K562 (cell line): ENCODE results near the gene TIMP2. TPM values are rescaled to one million over a fixed set of nuclear protein-coding genes. Genes with fewer than 3 reads are reported as not detected.

Experiments
- ATAC-seq: fragments of 200-7000 bp; cut with Tn5 transposase; 3 replicates; pipeline ENCODE4 v1.9.1; 2020; ENCODE audit warnings: moderate library complexity
- BruUV-seq: library from RNA; stranded (reverse); fragments of 400-500 nt; replicated peaks from 2 replicates; lab custom pipeline; 2021; lab: Mats Ljungman, UMichigan
- CTCF ChIA-PET: fragments of 300-600 bp; formaldehyde crosslinking; extraction: SDS; loops from one replicate; lab custom pipeline; 2021; ENCODE audit warnings: low intra/inter-chr PET ratio; lab: Yijun Ruan, JAX
- POLR2A ChIA-PET: fragments of 300-600, 350-650 bp; sonication (Branson Sonifier 250); formaldehyde crosslinking; extraction: SDS; loops from one replicate; lab custom pipeline; 2021; ENCODE audit warnings: antibody characterized with exemption, inconsistent platforms; lab: Yijun Ruan, JAX
- DNase-seq, 4 experiments: peaks; one replicate each; pipeline versions ENCODE4 v3.0.0 to v3.0.0-alpha.2; 2011 to 2018; ENCODE audit warnings: low spot score in 3 of 4, mixed read lengths in 3 of 4; ENCODE audit errors: extremely low read depth in 1 of 4
- FAIRE-seq: peaks from 2 replicates; lab custom pipeline; 2011; peaks lifted over from hg19 to GRCh38; lab: Jason Lieb, UNC
- H2AFZ ChIP-seq: 2 replicates; pipeline ENCODE4 v1.6.0; 2011; ENCODE audit warnings: low read depth, low read length, control low read depth, inconsistent platforms
- H3K27ac ChIP-seq: fragments of 200-600 bp; 3 replicates; pipeline ENCODE4 v1.8.0; 2011; ENCODE audit warnings: low read depth, mild to moderate bottlenecking, control low read depth, inconsistent platforms, low read length, moderate library complexity, mixed read lengths; ENCODE audit errors: extremely low read depth
- H3K27me3 ChIP-seq, 2 experiments: fragments of 300-600 bp in 1 of 2; 2 replicates in 1 of 2; 3 replicates in 1 of 2; pipeline versions ENCODE4 v1.6.0 to v1.8.0; 2011; ENCODE audit warnings: inconsistent platforms in 2 of 2, low read length in 2 of 2, mild to moderate bottlenecking in 1 of 2, mixed read lengths in 1 of 2, moderate library complexity in 1 of 2; ENCODE audit not compliant: control insufficient read depth in 2 of 2, insufficient read depth in 2 of 2
- H3K36me3 ChIP-seq: fragments of 300-600 bp; 3 replicates; pipeline ENCODE4 v1.8.0; 2011; ENCODE audit warnings: mild to moderate bottlenecking, low read length, inconsistent platforms; ENCODE audit not compliant: control insufficient read depth, insufficient read depth
- H3K4me1 ChIP-seq, 2 experiments: fragments of 200-600 bp in 1 of 2; replicated peaks in 1 of 2; 2 replicates in 1 of 2; 3 replicates in 1 of 2; pipeline versions ENCODE4 v1.5.1 to v1.8.0; 2011; ENCODE audit warnings: inconsistent platforms in 2 of 2, low read length in 2 of 2, mild to moderate bottlenecking in 1 of 2, mixed read lengths in 1 of 2, moderate library complexity in 1 of 2; ENCODE audit not compliant: control insufficient read depth in 2 of 2, insufficient read depth in 2 of 2
- H3K4me2 ChIP-seq: 2 replicates; pipeline ENCODE4 v1.6.1; 2011; ENCODE audit warnings: low read length, control low read depth, inconsistent platforms, mixed read lengths; ENCODE audit not compliant: insufficient read depth
- H3K4me3 ChIP-seq: fragments of 200-600 bp; sonication (generic), shearing (Covaris generic); 2 replicates; pipeline ENCODE4 v1.5.1; 2016; ENCODE audit warnings: control low read depth, inconsistent platforms
- H3K79me2 ChIP-seq: fragments of 200-600 bp; 3 replicates; pipeline ENCODE4 v1.8.0; 2011; ENCODE audit warnings: low read length, inconsistent platforms; ENCODE audit not compliant: control insufficient read depth, insufficient read depth
- H3K9ac ChIP-seq, 2 experiments: 2 replicates each; pipeline versions ENCODE4 v1.6.0 to v1.6.1; 2011; ENCODE audit warnings: low read depth in 2 of 2, low read length in 2 of 2, control low read depth in 1 of 2, inconsistent platforms in 1 of 2, mild to moderate bottlenecking in 1 of 2, mixed read lengths in 1 of 2; ENCODE audit not compliant: insufficient read depth in 1 of 2
- H3K9me1 ChIP-seq: one replicate; pipeline ENCODE4 v1.6.0; 2011; ENCODE audit warnings: inconsistent platforms, mild to moderate bottlenecking, low read length, moderate library complexity; ENCODE audit not compliant: control insufficient read depth, insufficient read depth
- H3K9me3 ChIP-seq: replicated peaks from 2 replicates; pipeline ENCODE4 v1.5.1; 2011; ENCODE audit warnings: low read depth, low read length, inconsistent platforms; ENCODE audit not compliant: control insufficient read depth, insufficient read depth
- H4K20me1 ChIP-seq: replicated peaks from 2 replicates; pipeline ENCODE4 v1.6.1; 2011; ENCODE audit warnings: low read length, inconsistent platforms, mixed read lengths; ENCODE audit not compliant: control insufficient read depth, insufficient read depth
- HEY1 ChIP-seq: fragments of 250-450 bp; sonication (Bioruptor Pico); IDR thresholded peaks from 2 replicates; pipeline ENCODE4 v1.5.0; 2020; ENCODE audit warnings: mild to moderate bottlenecking, moderate library complexity, borderline replicate concordance
- MNT ChIP-seq, 2 experiments: fragments of 450-650 bp; conservative IDR thresholded peaks; 2 replicates each; pipeline ENCODE4 v1.6.1; 2017; ENCODE audit warnings: mild to moderate bottlenecking in 2 of 2, moderate library complexity in 2 of 2
- NCOA6 ChIP-seq: fragments of 450-650 bp; IDR thresholded peaks from 2 replicates; pipeline ENCODE4 v1.6.1; 2017; ENCODE audit warnings: mild to moderate bottlenecking
- RBM25 ChIP-seq: fragments of 200-400 bp; formaldehyde crosslinking; IDR thresholded peaks from 2 replicates; pipeline ENCODE4 v1.6.1; 2018; ENCODE audit warnings: low read length, low read depth, moderate library complexity; ENCODE audit not compliant: severe bottlenecking
- WGBS: fragments of 100-300 bp; shearing (Covaris generic); methylation state at CpG from one replicate; pipeline ENCODE4 v1.1.6; 2016; ENCODE audit warnings: low coverage, mixed read lengths; ENCODE audit not compliant: insufficient coverage; ENCODE audit errors: missing lambda C conversion rate; 5-methylcytosine and 5-hydroxymethylcytosine counted together
- in situ Hi-C: fragments of 300-500 bp; cut with MboI; formaldehyde crosslinking; loops from 4 replicates; pipeline ENCODE4 v1.15.0; 2018; ENCODE audit warnings: inconsistent platforms, mixed read lengths
- intact Hi-C: fragments of 100-400 bp; cut with micrococcal nuclease; formaldehyde crosslinking; loops from 2 replicates; pipeline ENCODE4 v1.14.2; 2022
- polyA plus RNA-seq, 8 experiments: library from polyadenylated mRNA; depleted of rRNA in 4 of 8; stranded (reverse) in 5 of 8; unstranded in 3 of 8; fragments of >200 nt; fragmentation: Nextera tagmentation in 2 of 8; fragmentation: Illumina TruSeq in 1 of 8; extraction: Ambion mirVana in 2 of 8; extraction: Trizol in 1 of 8; gene quantifications; 2 replicates each; pipeline versions ENCODE4 v1.2.1 to v1.2.3, GENCODE V29; 2011 to 2014; ENCODE audit warnings: inconsistent platforms in 1 of 8, missing spikeins in 1 of 8
- total RNA-seq, 7 experiments: library from RNA; depleted of rRNA in 6 of 7; stranded (reverse); fragments of >200 nt in 6 of 7; fragmentation: Illumina TruSeq in 2 of 7; extraction: Trizol in 2 of 7; gene quantifications; 2 replicates each; pipeline versions ENCODE4 v1.2.1 to v1.2.3, GENCODE V29; 2011 to 2021; ENCODE audit warnings: low replicate concordance in 1 of 7

Gene TIMP2
- total and polyA plus RNA-seq, 9 of the 15 experiments (the other 6 are each of a cell fraction or from before 2014, with no cell fraction given) = 0.55 TPM; not detected in 8

GRCh38 chr17:78862073-78863023 lies 62.8 kb downstream of the TIMP2 start (continued):
- TF ChIP-seq MNT (conservative IDR thresholded peaks at IDR 0.05) (peak; percentile 81 to 91), NCOA6 (no peak)

- no peak overlapping the region for H2AFZ ChIP-seq
- 50% methylated on average over 3 of the region's 4 CpGs for WGBS
- H3K27me3 ChIP-seq = peaks cover 3 to 10% of the 10 kb centered on the region in 2 experiments; a peak in 3 of 5 replicates
- H3K27ac ChIP-seq = no peak overlapping the region
- POLR2A ChIA-PET = no interaction called here
- in situ Hi-C loops = no loop called here
- no peak for FAIRE-seq
- no peak overlapping the region for H3K9ac ChIP-seq
- TF ChIP-seq RBM25 = peak; percentile 11
- TF ChIP-seq HEY1 (CRISPR knock-in tag) = no peak
- H3K9me3 ChIP-seq = no peaks in the 10 kb centered on the region
- ATAC-seq = no peak
- no peaks in the 10 kb centered on the region for H3K9me1 ChIP-seq
- CTCF ChIA-PET = no interaction called here
- H3K79me2 ChIP-seq = no peaks in the 10 kb centered on the region
- H3K36me3 ChIP-seq = no peaks in the 10 kb centered on the region
- intact Hi-C loops = no loop called here
- H3K4me3 ChIP-seq = no peak overlapping the region
- H4K20me1 ChIP-seq = no peaks in the 10 kb centered on the region
- H3K4me1 ChIP-seq = peaks cover 5 to 15% of the 10 kb centered on the region in 2 experiments; a peak in 3 of 5 replicates
- BruUV-seq = no TSS peak
- H3K4me2 ChIP-seq = no peak overlapping the region
- no peak for DNase-seq
These were observed 64.0 kb downstream of the TIMP2 start for GRCh38 chr17:78861229-78861628.
